Colonic mucosa (tissue), 4 donors: ENCODE measurements around the gene EPHB2. TPM values are rescaled to one million over a fixed set of nuclear protein-coding genes. Genes with fewer than 3 reads are reported as not detected.

Experiments
- DNase-seq: peaks from one replicate; pipeline ENCODE4 v3.0.0-alpha.2; 2020
- H3K27ac ChIP-seq: fragments of 200-600 bp; one replicate; pipeline ENCODE4 v1.8.0; 2021
- H3K27me3 ChIP-seq: fragments of 200-600 bp; one replicate; pipeline ENCODE4 v1.8.0; 2021
- H3K36me3 ChIP-seq: fragments of 200-600 bp; one replicate; pipeline ENCODE4 v1.8.0; 2021
- H3K4me1 ChIP-seq: fragments of 200-600 bp; one replicate; pipeline ENCODE4 v1.8.0; 2021; ENCODE audit warnings: mild to moderate bottlenecking
- H3K4me3 ChIP-seq: fragments of 200-600 bp; one replicate; pipeline ENCODE4 v1.8.0; 2021
- H3K9ac ChIP-seq, 2 donors: one replicate each; pipeline ENCODE4 v1.7.0; 2013; ENCODE audit warnings: control low read depth in 2 of 2, low read depth in 2 of 2, low read length in 2 of 2
- H3K9me3 ChIP-seq: fragments of 200-600 bp; one replicate; pipeline ENCODE4 v1.8.0; 2021
- intact Hi-C: fragments of 100-400 bp; cut with DNase I; formaldehyde crosslinking; loops from one replicate; pipeline ENCODE4 v1.14.1; 2022
- total RNA-seq, 2 donors: library from RNA; stranded (reverse); fragmentation: NEBNext Ultra II Directional in 1 of 2; extraction: Animal tissue kit (Norgen Biotek cat#: 25700) in 1 of 2; gene quantifications; one replicate each; pipeline ENCODE4 v1.2.1, GENCODE V29; 2021
- TF ChIP-seq, protein P1 (sequence below): fragments of 200-600 bp; IDR thresholded peaks from one replicate; pipeline ENCODE4 v1.8.0; 2022; ENCODE audit warnings: antibody characterized with exemption, mild to moderate bottlenecking
- donor health status: healthy.
- donor health status: DM: no; HTN: no; CAD: no.
- donor health status: DM: no; HTN: no; CAD: no.

Gene EPHB2
- total RNA-seq, 2 donors from 2014 or later, result 71.9 to 150 TPM

DNA sequence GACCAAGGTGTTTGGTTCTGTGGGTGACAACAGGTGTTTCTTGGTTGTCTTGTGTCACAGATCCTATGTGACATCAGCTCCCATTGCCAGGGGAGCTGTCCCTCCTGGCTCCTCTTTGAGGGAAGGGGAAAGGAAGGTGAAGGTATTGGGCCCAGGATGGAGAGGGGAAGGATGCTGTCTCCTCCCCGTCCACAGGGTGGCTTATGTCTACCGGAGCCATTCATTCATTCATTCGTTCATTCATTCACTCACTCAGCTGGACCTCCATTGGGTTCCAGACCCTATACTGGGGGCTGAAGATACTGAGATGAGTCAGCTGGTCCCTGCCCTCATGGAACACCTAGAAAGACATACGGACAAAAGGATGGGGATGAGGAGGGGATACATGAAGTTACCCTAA, 38.9 kb downstream of the EPHB2 start:
- H3K9ac ChIP-seq, result no peak overlapping the region

DNA sequence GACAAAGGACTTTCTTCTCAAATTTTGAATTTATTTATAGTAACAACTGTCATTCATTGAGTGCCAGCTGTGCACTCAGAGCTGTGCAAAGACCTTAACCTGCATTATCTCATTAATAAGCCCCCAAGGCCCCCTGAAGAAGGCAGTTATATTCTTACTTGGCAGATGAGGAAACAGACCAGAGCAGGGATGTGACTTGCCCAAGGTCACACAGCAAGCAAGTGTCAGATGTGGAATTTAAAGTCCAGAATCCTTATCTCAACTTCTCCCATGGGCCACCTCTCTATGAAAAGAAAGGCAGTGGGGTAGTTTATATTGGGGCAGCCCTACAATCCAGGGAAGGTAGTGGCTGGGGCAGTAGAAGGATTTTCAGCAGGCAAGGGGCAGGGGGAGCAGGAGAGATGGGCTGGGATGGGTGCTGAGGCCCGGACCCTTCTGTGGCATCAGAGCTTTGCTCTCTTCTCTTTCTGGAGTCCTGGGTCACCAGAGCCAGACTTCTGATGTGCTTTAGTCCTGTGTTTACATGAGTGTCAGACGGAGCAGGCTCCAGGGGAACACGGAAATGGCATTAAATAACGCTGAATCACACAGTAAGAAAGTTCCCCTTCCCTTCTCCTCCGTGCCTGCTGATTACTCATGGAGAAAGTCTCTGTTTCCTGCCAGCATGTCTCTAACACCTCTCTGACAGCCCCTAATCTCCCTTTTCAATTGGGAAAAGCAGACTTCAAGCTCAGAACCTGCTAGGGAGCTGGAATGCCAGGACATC, 39.5 kb downstream of the EPHB2 start:
- H3K27ac ChIP-seq, result peak overlapping the region; percentile 51
- intact Hi-C loops, result no loop called here
- H3K9ac ChIP-seq, result peak overlapping the region in 1 of 2 donors; percentile 14
- peaks cover 11% of the 10 kb centered on the region for H3K4me1 ChIP-seq
- no peak overlapping the region for H3K4me3 ChIP-seq
- H3K9me3 ChIP-seq, result no peaks in the 10 kb centered on the region
- H3K27me3 ChIP-seq, result no peaks in the 10 kb centered on the region
- peak; percentile 61 for DNase-seq
- H3K36me3 ChIP-seq, result no peaks in the 10 kb centered on the region
- TF ChIP-seq, protein P1, sequence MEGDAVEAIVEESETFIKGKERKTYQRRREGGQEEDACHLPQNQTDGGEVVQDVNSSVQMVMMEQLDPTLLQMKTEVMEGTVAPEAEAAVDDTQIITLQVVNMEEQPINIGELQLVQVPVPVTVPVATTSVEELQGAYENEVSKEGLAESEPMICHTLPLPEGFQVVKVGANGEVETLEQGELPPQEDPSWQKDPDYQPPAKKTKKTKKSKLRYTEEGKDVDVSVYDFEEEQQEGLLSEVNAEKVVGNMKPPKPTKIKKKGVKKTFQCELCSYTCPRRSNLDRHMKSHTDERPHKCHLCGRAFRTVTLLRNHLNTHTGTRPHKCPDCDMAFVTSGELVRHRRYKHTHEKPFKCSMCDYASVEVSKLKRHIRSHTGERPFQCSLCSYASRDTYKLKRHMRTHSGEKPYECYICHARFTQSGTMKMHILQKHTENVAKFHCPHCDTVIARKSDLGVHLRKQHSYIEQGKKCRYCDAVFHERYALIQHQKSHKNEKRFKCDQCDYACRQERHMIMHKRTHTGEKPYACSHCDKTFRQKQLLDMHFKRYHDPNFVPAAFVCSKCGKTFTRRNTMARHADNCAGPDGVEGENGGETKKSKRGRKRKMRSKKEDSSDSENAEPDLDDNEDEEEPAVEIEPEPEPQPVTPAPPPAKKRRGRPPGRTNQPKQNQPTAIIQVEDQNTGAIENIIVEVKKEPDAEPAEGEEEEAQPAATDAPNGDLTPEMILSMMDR, result no peak

More for the DNA sequence above, 38.9 kb downstream of the EPHB2 start:
- Histone ChIP-seq H3K4me3 (no peak overlapping the region), H3K4me1 (peaks cover 11% of the 10 kb centered on the region), H3K9me3 (no peaks in the 10 kb centered on the region), H3K36me3 (no peaks in the 10 kb centered on the region), H3K27ac (no peak overlapping the region), H3K27me3 (no peaks in the 10 kb centered on the region)
- intact Hi-C loops, result no loop called here
- DNase-seq, result no peak
- TF ChIP-seq, protein P1, result no peak

DNA sequence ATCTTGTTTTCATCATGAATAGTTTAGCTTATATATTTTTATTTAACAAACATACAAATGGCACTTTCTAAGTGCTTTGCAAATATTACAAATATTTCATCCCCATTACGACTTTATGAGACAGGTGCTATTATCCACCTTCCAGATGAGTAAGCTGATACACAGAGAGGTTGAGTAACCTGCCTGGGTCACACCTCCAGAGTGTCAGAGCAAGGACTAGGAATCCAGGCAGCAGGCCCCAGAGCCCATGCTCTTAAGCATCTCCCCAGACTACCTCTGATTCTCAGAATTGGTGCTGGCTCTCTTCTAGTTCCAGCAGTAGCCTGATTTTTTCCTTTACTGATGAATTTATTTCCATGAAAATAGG, 40.0 kb downstream of the EPHB2 start:
- Histone ChIP-seq H3K9ac (peak overlapping the region in 1 of 2 donors; percentile 14), H3K4me3 (no peak overlapping the region), H3K4me1 (peaks cover 11% of the 10 kb centered on the region), H3K9me3 (no peaks in the 10 kb centered on the region), H3K27me3 (no peaks in the 10 kb centered on the region), H3K36me3 (no peaks in the 10 kb centered on the region), H3K27ac (peak overlapping the region; percentile 51)
- intact Hi-C loops, result no loop called here
- no peak for DNase-seq
- TF ChIP-seq, protein P1, result no peak

DNA sequence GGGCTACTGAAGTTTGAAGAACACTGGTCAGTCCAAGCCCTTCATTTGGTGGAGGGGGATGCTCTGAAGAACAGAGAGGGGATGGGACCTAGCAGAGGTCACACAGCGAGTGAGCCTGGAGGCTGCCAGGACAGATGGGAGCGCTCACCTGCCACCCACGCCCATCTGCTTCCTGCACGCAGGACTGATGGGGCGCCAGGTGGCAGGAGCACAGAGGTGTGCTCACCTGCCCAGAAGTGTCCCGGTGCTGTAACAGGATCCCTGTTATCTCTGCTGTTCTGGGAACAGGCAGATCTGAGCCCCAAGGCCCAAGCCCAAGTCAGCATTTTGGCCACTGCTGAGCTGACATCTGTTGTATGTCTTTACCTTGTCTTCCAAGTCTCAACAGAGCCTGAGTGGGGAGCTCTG, 40.5 kb downstream of the EPHB2 start:
- no peaks in the 10 kb centered on the region for H3K9me3 ChIP-seq
- peak overlapping the region; percentile 51 for H3K27ac ChIP-seq
- no peaks in the 10 kb centered on the region for H3K36me3 ChIP-seq
- peak; percentile 37 for DNase-seq
- intact Hi-C loops, result no loop called here
- peaks cover 7% of the 10 kb centered on the region for H3K4me1 ChIP-seq
- H3K9ac ChIP-seq, result peak overlapping the region in 1 of 2 donors; percentile 36
- H3K27me3 ChIP-seq, result no peaks in the 10 kb centered on the region
- TF ChIP-seq, protein P1, result no peak
- no peak overlapping the region for H3K4me3 ChIP-seq

DNA sequence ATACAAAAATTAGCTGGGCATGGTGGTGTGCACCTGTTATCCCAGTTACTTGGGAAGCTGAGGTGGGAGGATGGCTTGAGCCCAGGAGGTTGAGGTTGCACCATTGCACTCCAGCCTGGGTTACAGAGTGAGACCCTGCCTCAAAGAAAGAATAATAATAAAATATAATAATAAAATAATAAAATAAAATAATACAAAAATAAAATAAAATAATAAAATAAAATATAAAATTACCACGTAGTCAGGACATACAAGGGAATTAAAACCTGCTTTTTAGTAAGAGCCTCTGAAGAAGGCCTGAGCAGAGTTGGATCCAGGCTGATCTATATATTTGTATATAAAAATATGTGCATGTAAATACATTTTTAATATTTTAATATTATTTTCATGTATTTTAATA, 41.7 kb downstream of the EPHB2 start:
- H3K9me3 ChIP-seq, result no peaks in the 10 kb centered on the region
- H3K27me3 ChIP-seq, result no peaks in the 10 kb centered on the region
- intact Hi-C loops, result no loop called here
- no peak overlapping the region for H3K9ac ChIP-seq
- no peaks in the 10 kb centered on the region for H3K36me3 ChIP-seq
- no peak overlapping the region for H3K27ac ChIP-seq
- DNase-seq, result no peak
- peaks cover 6% of the 10 kb centered on the region for H3K4me1 ChIP-seq
- H3K4me3 ChIP-seq, result no peak overlapping the region
- TF ChIP-seq, protein P1, result no peak
